Measurements from ENCODE around the gene AP5Z1.

Gene AP5Z1

GRCh38 chr7:4769761-4770160 lies 5.7 kb upstream of the AP5Z1 start:
- H3K4me3 Mint-ChIP-seq, result no peak overlapping the region

GRCh38 chr7:4770886-4771285 lies 4.5 kb upstream of the AP5Z1 start:
- Mint-ChIP-seq H3K4me3 (no peak overlapping the region), H3K4me1 (peaks cover 16% of the 10 kb centered on the region), H3K36me3 (peaks cover 18% of the 10 kb centered on the region), H3K27ac (peak overlapping the region; percentile 34), H3K9me3 (no peaks in the 10 kb centered on the region)
- ATAC-seq, result no peak
- DNase-seq (ENCODE audit: low spot score in 2 of 2), result no peak

More at GRCh38 chr7:4769761-4770160, 5.7 kb upstream of the AP5Z1 start:
- H3K36me3 Mint-ChIP-seq, result peaks cover 12% of the 10 kb centered on the region
- H3K4me1 Mint-ChIP-seq, result peaks cover 9% of the 10 kb centered on the region
- peak overlapping the region; percentile 34 for H3K27ac Mint-ChIP-seq
- H3K9me3 Mint-ChIP-seq, result no peaks in the 10 kb centered on the region
- DNase-seq (ENCODE audit: low spot score in 2 of 2), result no peak
- no peak for ATAC-seq

- Mint-ChIP-seq H3K4me1 (peaks cover 23% of the 10 kb centered on the region), H3K27ac (no peak overlapping the region), H3K9me3 (no peaks in the 10 kb centered on the region), H3K4me3 (no peak overlapping the region), H3K36me3 (peaks cover 13% of the 10 kb centered on the region)
- DNase-seq (ENCODE audit: low spot score in 2 of 2) (no peak), ATAC-seq (no peak)
Observed at GRCh38 chr7:4771737-4772136, 3.7 kb upstream of the AP5Z1 start.

- Mint-ChIP-seq H3K36me3 (peaks cover 13% of the 10 kb centered on the region), H3K4me1 (peaks cover 28% of the 10 kb centered on the region), H3K4me3 (no peak overlapping the region), H3K9me3 (no peaks in the 10 kb centered on the region), H3K27ac (no peak overlapping the region)
- DNase-seq (ENCODE audit: low spot score in 2 of 2), result no peak
- no peak for ATAC-seq
Observed at GRCh38 chr7:4772306-4772705, 3.1 kb upstream of the AP5Z1 start.

GRCh38 chr7:4774007-4774406 lies 1.4 kb upstream of the AP5Z1 start:
- H3K36me3 Mint-ChIP-seq, result peaks cover 20% of the 10 kb centered on the region
- peak overlapping the region; percentile 99 for H3K4me3 Mint-ChIP-seq
- DNase-seq (ENCODE audit: low spot score in 2 of 2), result no peak
- no peaks in the 10 kb centered on the region for H3K9me3 Mint-ChIP-seq
- no peak for ATAC-seq
- peaks cover 38% of the 10 kb centered on the region for H3K4me1 Mint-ChIP-seq
- peak overlapping the region; percentile 98 for H3K27ac Mint-ChIP-seq

- Mint-ChIP-seq H3K4me1 (peaks cover 38% of the 10 kb centered on the region), H3K9me3 (no peaks in the 10 kb centered on the region), H3K4me3 (peak overlapping the region; percentile 99), H3K36me3 (peaks cover 27% of the 10 kb centered on the region), H3K27ac (peak overlapping the region; percentile 98)
- DNase-seq (ENCODE audit: low spot score in 2 of 2) (no peak), ATAC-seq (peak; percentile 42)
Observed at GRCh38 chr7:4774658-4775249, 669 bp upstream of the AP5Z1 start.

GRCh38 chr7:4775848-4776623 lies 613 bp downstream of the AP5Z1 start:
- Mint-ChIP-seq H3K27ac (peak overlapping the region; percentile 98), H3K9me3 (no peaks in the 10 kb centered on the region), H3K4me1 (peaks cover 38% of the 10 kb centered on the region), H3K4me3 (peak overlapping the region; percentile 99), H3K36me3 (peaks cover 40% of the 10 kb centered on the region)
- ATAC-seq (peak; percentile 65), DNase-seq (ENCODE audit: low spot score in 2 of 2) (peak in 1 of 2 donors; percentile 35)

- Mint-ChIP-seq H3K36me3 (peaks cover 63% of the 10 kb centered on the region), H3K27ac (no peak overlapping the region)
Observed at GRCh38 chr7:4779118-4779517, 3.7 kb downstream of the AP5Z1 start.

GRCh38 chr7:4781366-4782069 lies 6.1 kb downstream of the AP5Z1 start:
- H3K9me3 Mint-ChIP-seq, result no peaks in the 10 kb centered on the region
- no peak overlapping the region for H3K27ac Mint-ChIP-seq
- peaks cover 73% of the 10 kb centered on the region for H3K36me3 Mint-ChIP-seq
- H3K4me1 Mint-ChIP-seq, result peaks cover 17% of the 10 kb centered on the region
- H3K4me3 Mint-ChIP-seq, result no peak overlapping the region
- DNase-seq (ENCODE audit: low spot score in 2 of 2) (no peak), ATAC-seq (no peak)

More at GRCh38 chr7:4779118-4779517, 3.7 kb downstream of the AP5Z1 start:
- DNase-seq (ENCODE audit: low spot score in 2 of 2) (no peak), ATAC-seq (no peak)
- peaks cover 35% of the 10 kb centered on the region for H3K4me1 Mint-ChIP-seq
- H3K4me3 Mint-ChIP-seq, result no peak overlapping the region
- no peaks in the 10 kb centered on the region for H3K9me3 Mint-ChIP-seq

GRCh38 chr7:4782333-4783291 lies 7.2 kb downstream of the AP5Z1 start:
- no peak overlapping the region for H3K27ac Mint-ChIP-seq
- no peak for ATAC-seq
- peaks cover 10% of the 10 kb centered on the region for H3K4me1 Mint-ChIP-seq
- no peak overlapping the region for H3K4me3 Mint-ChIP-seq
- H3K9me3 Mint-ChIP-seq, result no peaks in the 10 kb centered on the region
- no peak for DNase-seq (ENCODE audit: low spot score in 2 of 2)
- peaks cover 80% of the 10 kb centered on the region for H3K36me3 Mint-ChIP-seq

- Mint-ChIP-seq H3K4me3 (no peak overlapping the region), H3K27ac (no peak overlapping the region), H3K4me1 (peaks cover 3% of the 10 kb centered on the region), H3K9me3 (no peaks in the 10 kb centered on the region), H3K36me3 (peaks cover 82% of the 10 kb centered on the region)
- no peak for ATAC-seq
- no peak for DNase-seq (ENCODE audit: low spot score in 2 of 2)
Observed at GRCh38 chr7:4783292-4783652, 7.8 kb downstream of the AP5Z1 start.

- no peaks in the 10 kb centered on the region for H3K4me1 Mint-ChIP-seq
- no peaks in the 10 kb centered on the region for H3K9me3 Mint-ChIP-seq
- DNase-seq (ENCODE audit: low spot score in 2 of 2) (no peak), ATAC-seq (no peak)
- H3K36me3 Mint-ChIP-seq, result peaks cover 85% of the 10 kb centered on the region
- H3K27ac Mint-ChIP-seq, result no peak overlapping the region
- H3K4me3 Mint-ChIP-seq, result no peak overlapping the region
Observed at GRCh38 chr7:4783762-4784351, 8.4 kb downstream of the AP5Z1 start.

GRCh38 chr7:4784799-4785198 lies 9.4 kb downstream of the AP5Z1 start:
- no peak overlapping the region for H3K27ac Mint-ChIP-seq
- H3K36me3 Mint-ChIP-seq, result peaks cover 87% of the 10 kb centered on the region

GRCh38 chr7:4785371-4785770 lies 9.9 kb downstream of the AP5Z1 start:
- Mint-ChIP-seq H3K4me3 (no peak overlapping the region), H3K27ac (no peak overlapping the region), H3K9me3 (no peaks in the 10 kb centered on the region), H3K36me3 (peaks cover 87% of the 10 kb centered on the region), H3K4me1 (peaks cover 5% of the 10 kb centered on the region)
- ATAC-seq, result no peak
- no peak for DNase-seq (ENCODE audit: low spot score in 2 of 2)

More at GRCh38 chr7:4784799-4785198, 9.4 kb downstream of the AP5Z1 start:
- no peak overlapping the region for H3K4me3 Mint-ChIP-seq
- peaks cover under 1% of the 10 kb centered on the region for H3K4me1 Mint-ChIP-seq
- H3K9me3 Mint-ChIP-seq, result no peaks in the 10 kb centered on the region
- ATAC-seq (no peak), DNase-seq (ENCODE audit: low spot score in 2 of 2) (no peak)

Data from stimulated activated effector memory CD8-positive, alpha-beta T cell treated with anti-CD3 and anti-CD28 coated beads, Interleukin-12 subunit alpha, Interleukin-12 subunit beta, amount 100 ng/mL, for 72 hours (primary cell).